Measurements from ENCODE around the gene CCDC142.

Gene CCDC142

GRCh38 chr2:74525717-74526648, 43.2 kb upstream of the CCDC142 start, which contains the start of gene DQX1:
Gene DQX1, minus strand, starts transcription at chr2:74526231. Its CDS starts 502 bp downstream, at chr2:74525729.
- peak within 1 kb of the TSS; percentile 76 to 82 for H3K27ac ChIP-seq (ENCODE audit: low read depth in 2 of 2, low read length in 2 of 2)
- H3K27me3 ChIP-seq (ENCODE audit: control insufficient read depth in 2 of 2, insufficient read depth in 2 of 2, low read length in 2 of 2): no peaks in the 10 kb centered on the region
- H3K4me1 ChIP-seq (ENCODE audit: control insufficient read depth in 2 of 2, insufficient read depth in 2 of 2, low read length in 2 of 2): peaks cover 26 to 28% of the 10 kb centered on the region in 2 donors
- H3K4me3 ChIP-seq (ENCODE audit: low read length in 2 of 2): peak within 1 kb of the TSS; percentile 65 to 69
- no peaks in the 10 kb centered on the region for H3K9me3 ChIP-seq (ENCODE audit: control insufficient read depth in 2 of 2, low read length in 2 of 2)
- H3K9ac ChIP-seq (ENCODE audit: low read depth in 1 of 2, low read length in 2 of 2): peak within 1 kb of the TSS; percentile 65 to 74
- peaks cover 12 to 30% of the 10 kb centered on the region in 2 donors for H3K36me3 ChIP-seq (ENCODE audit: control insufficient read depth in 2 of 2, insufficient read depth in 2 of 2, low read length in 2 of 2)

GRCh38 chr2:74524955-74525716, 42.3 kb upstream of the CCDC142 start:
- Histone ChIP-seq H3K9me3 (ENCODE audit: control insufficient read depth in 2 of 2, low read length in 2 of 2) (no peaks in the 10 kb centered on the region), H3K36me3 (ENCODE audit: control insufficient read depth in 2 of 2, insufficient read depth in 2 of 2, low read length in 2 of 2) (peaks cover 12 to 30% of the 10 kb centered on the region in 2 donors), H3K9ac (ENCODE audit: low read depth in 1 of 2, low read length in 2 of 2) (peak overlapping the region in 1 of 2 donors; percentile 74), H3K27ac (ENCODE audit: low read depth in 2 of 2, low read length in 2 of 2) (peak overlapping the region; percentile 76 to 82), H3K4me1 (ENCODE audit: control insufficient read depth in 2 of 2, insufficient read depth in 2 of 2, low read length in 2 of 2) (peaks cover 20 to 23% of the 10 kb centered on the region in 2 donors), H3K27me3 (ENCODE audit: control insufficient read depth in 2 of 2, insufficient read depth in 2 of 2, low read length in 2 of 2) (no peaks in the 10 kb centered on the region), H3K4me3 (ENCODE audit: low read length in 2 of 2) (peak overlapping the region; percentile 65 to 69)

GRCh38 chr2:74524005-74524404, 41.2 kb upstream of the CCDC142 start:
- H3K4me1 ChIP-seq (ENCODE audit: control insufficient read depth in 2 of 2, insufficient read depth in 2 of 2, low read length in 2 of 2): peaks cover 20% of the 10 kb centered on the region in 2 donors
- no peaks in the 10 kb centered on the region for H3K9me3 ChIP-seq (ENCODE audit: control insufficient read depth in 2 of 2, low read length in 2 of 2)
- H3K4me3 ChIP-seq (ENCODE audit: low read length in 2 of 2): no peak overlapping the region
- H3K27me3 ChIP-seq (ENCODE audit: control insufficient read depth in 2 of 2, insufficient read depth in 2 of 2, low read length in 2 of 2): peaks cover 0 to 5% of the 10 kb centered on the region in 2 donors
- H3K36me3 ChIP-seq (ENCODE audit: control insufficient read depth in 2 of 2, insufficient read depth in 2 of 2, low read length in 2 of 2): peaks cover 12 to 32% of the 10 kb centered on the region in 2 donors
- H3K9ac ChIP-seq (ENCODE audit: low read depth in 1 of 2, low read length in 2 of 2): no peak overlapping the region
- H3K27ac ChIP-seq (ENCODE audit: low read depth in 2 of 2, low read length in 2 of 2): no peak overlapping the region

GRCh38 chr2:74522516-74522915, 39.7 kb upstream of the CCDC142 start:
- Histone ChIP-seq H3K4me1 (ENCODE audit: control insufficient read depth in 2 of 2, insufficient read depth in 2 of 2, low read length in 2 of 2) (peaks cover 9 to 10% of the 10 kb centered on the region in 2 donors), H3K4me3 (ENCODE audit: low read length in 2 of 2) (no peak overlapping the region), H3K27me3 (ENCODE audit: control insufficient read depth in 2 of 2, insufficient read depth in 2 of 2, low read length in 2 of 2) (peaks cover 0 to 15% of the 10 kb centered on the region in 2 donors), H3K9ac (ENCODE audit: low read depth in 1 of 2, low read length in 2 of 2) (no peak overlapping the region), H3K36me3 (ENCODE audit: control insufficient read depth in 2 of 2, insufficient read depth in 2 of 2, low read length in 2 of 2) (peaks cover 12 to 22% of the 10 kb centered on the region in 2 donors), H3K27ac (ENCODE audit: low read depth in 2 of 2, low read length in 2 of 2) (no peak overlapping the region), H3K9me3 (ENCODE audit: control insufficient read depth in 2 of 2, low read length in 2 of 2) (no peaks in the 10 kb centered on the region)

GRCh38 chr2:74516650-74517049, 33.9 kb upstream of the CCDC142 start:
- Histone ChIP-seq H3K27me3 (ENCODE audit: control insufficient read depth in 2 of 2, insufficient read depth in 2 of 2, low read length in 2 of 2) (peaks cover 42 to 46% of the 10 kb centered on the region in 2 donors), H3K36me3 (ENCODE audit: control insufficient read depth in 2 of 2, insufficient read depth in 2 of 2, low read length in 2 of 2) (peaks cover 0 to 2% of the 10 kb centered on the region in 2 donors), H3K27ac (ENCODE audit: low read depth in 2 of 2, low read length in 2 of 2) (no peak overlapping the region), H3K9ac (ENCODE audit: low read depth in 1 of 2, low read length in 2 of 2) (no peak overlapping the region), H3K4me3 (ENCODE audit: low read length in 2 of 2) (no peak overlapping the region), H3K9me3 (ENCODE audit: control insufficient read depth in 2 of 2, low read length in 2 of 2) (no peaks in the 10 kb centered on the region), H3K4me1 (ENCODE audit: control insufficient read depth in 2 of 2, insufficient read depth in 2 of 2, low read length in 2 of 2) (peaks cover 6 to 8% of the 10 kb centered on the region in 2 donors)

- Histone ChIP-seq H3K27ac (ENCODE audit: low read depth in 2 of 2, low read length in 2 of 2) (no peak overlapping the region), H3K27me3 (ENCODE audit: control insufficient read depth in 2 of 2, insufficient read depth in 2 of 2, low read length in 2 of 2) (peaks cover 47 to 51% of the 10 kb centered on the region in 2 donors), H3K9me3 (ENCODE audit: control insufficient read depth in 2 of 2, low read length in 2 of 2) (no peaks in the 10 kb centered on the region), H3K9ac (ENCODE audit: low read depth in 1 of 2, low read length in 2 of 2) (no peak overlapping the region), H3K4me3 (ENCODE audit: low read length in 2 of 2) (peak overlapping the region; percentile 7 to 44), H3K36me3 (ENCODE audit: control insufficient read depth in 2 of 2, insufficient read depth in 2 of 2, low read length in 2 of 2) (peaks cover 0 to 2% of the 10 kb centered on the region in 2 donors), H3K4me1 (ENCODE audit: control insufficient read depth in 2 of 2, insufficient read depth in 2 of 2, low read length in 2 of 2) (peaks cover 6 to 8% of the 10 kb centered on the region in 2 donors)
Measured at GRCh38 chr2:74515981-74516633, 33.3 kb upstream of the CCDC142 start.

- peaks cover 6 to 8% of the 10 kb centered on the region in 2 donors for H3K4me1 ChIP-seq (ENCODE audit: control insufficient read depth in 2 of 2, insufficient read depth in 2 of 2, low read length in 2 of 2)
- H3K9ac ChIP-seq (ENCODE audit: low read depth in 1 of 2, low read length in 2 of 2): no peak overlapping the region
- H3K4me3 ChIP-seq (ENCODE audit: low read length in 2 of 2): peak overlapping the region in 1 of 2 donors; percentile 7
- H3K27ac ChIP-seq (ENCODE audit: low read depth in 2 of 2, low read length in 2 of 2): no peak overlapping the region
- H3K27me3 ChIP-seq (ENCODE audit: control insufficient read depth in 2 of 2, insufficient read depth in 2 of 2, low read length in 2 of 2): peaks cover 52 to 57% of the 10 kb centered on the region in 2 donors
- H3K9me3 ChIP-seq (ENCODE audit: control insufficient read depth in 2 of 2, low read length in 2 of 2): no peaks in the 10 kb centered on the region
- peaks cover 0 to 2% of the 10 kb centered on the region in 2 donors for H3K36me3 ChIP-seq (ENCODE audit: control insufficient read depth in 2 of 2, insufficient read depth in 2 of 2, low read length in 2 of 2)
Measured at GRCh38 chr2:74515271-74515980, 32.6 kb upstream of the CCDC142 start.

- Histone ChIP-seq H3K4me3 (ENCODE audit: low read length in 2 of 2) (no peak within 1 kb of the TSS), H3K27me3 (ENCODE audit: control insufficient read depth in 2 of 2, insufficient read depth in 2 of 2, low read length in 2 of 2) (peaks cover 58 to 62% of the 10 kb centered on the region in 2 donors), H3K9ac (ENCODE audit: low read depth in 1 of 2, low read length in 2 of 2) (no peak within 1 kb of the TSS), H3K27ac (ENCODE audit: low read depth in 2 of 2, low read length in 2 of 2) (no peak within 1 kb of the TSS), H3K9me3 (ENCODE audit: control insufficient read depth in 2 of 2, low read length in 2 of 2) (no peaks in the 10 kb centered on the region), H3K4me1 (ENCODE audit: control insufficient read depth in 2 of 2, insufficient read depth in 2 of 2, low read length in 2 of 2) (peaks cover 6 to 8% of the 10 kb centered on the region in 2 donors), H3K36me3 (ENCODE audit: control insufficient read depth in 2 of 2, insufficient read depth in 2 of 2, low read length in 2 of 2) (peaks cover 0 to 2% of the 10 kb centered on the region in 2 donors)
Measured at GRCh38 chr2:74514368-74515270, 31.8 kb upstream of the CCDC142 start, which contains the start of gene TLX2. Gene TLX2, plus strand, starts transcription at chr2:74514450. Its CDS starts 357 bp downstream, at chr2:74514807.
